Kidney (tissue), 14 donors: ENCODE measurements around the gene MAP3K7CL. TPM values are rescaled to one million over a fixed set of nuclear protein-coding genes. Genes with fewer than 3 reads are reported as not detected.

Experiments used
- DNase-seq, 5 donors: peaks; one replicate each; pipeline ENCODE4 v3.0.0-alpha.2; 2013 to 2020
- FAIRE-seq: peaks from 2 replicates; lab custom pipeline; 2012; peaks lifted over from hg19 to GRCh38; lab: Jason Lieb, UNC
- H3K27ac ChIP-seq, 2 donors: one replicate each; pipeline ENCODE4 v1.7.0; 2013; ENCODE audit warnings: low read depth in 2 of 2, low read length in 2 of 2, inconsistent platforms in 1 of 2
- H3K27me3 ChIP-seq: one replicate; pipeline ENCODE4 v1.7.1; 2013; ENCODE audit warnings: low read length, inconsistent platforms; ENCODE audit not compliant: control insufficient read depth, insufficient read depth
- H3K36me3 ChIP-seq, 3 donors: one replicate each; pipeline versions ENCODE4 v1.7.0 to v1.7.1; 2013; ENCODE audit warnings: low read length in 3 of 3, control low read depth in 1 of 3, inconsistent platforms in 1 of 3; ENCODE audit not compliant: insufficient read depth in 3 of 3, control insufficient read depth in 2 of 3
- H3K4me1 ChIP-seq, 3 donors: one replicate each; pipeline versions ENCODE4 v1.7.0 to v1.7.1; 2013; ENCODE audit warnings: low read length in 3 of 3, inconsistent platforms in 1 of 3, low read depth in 1 of 3; ENCODE audit not compliant: control insufficient read depth in 2 of 3, insufficient read depth in 2 of 3
- H3K4me3 ChIP-seq, 3 donors: one replicate each; pipeline versions ENCODE4 v1.7.0 to v1.8.1; 2013; ENCODE audit warnings: low read length in 3 of 3, control low read depth in 1 of 3, inconsistent platforms in 1 of 3
- H3K9ac ChIP-seq, 3 donors: one replicate each; pipeline versions ENCODE4 v1.7.0 to v1.7.1; 2013; ENCODE audit warnings: low read length in 3 of 3, control low read depth in 1 of 3, inconsistent platforms in 1 of 3
- H3K9me3 ChIP-seq, 3 donors: one replicate each; pipeline versions ENCODE4 v1.7.0 to v1.7.1; 2013; ENCODE audit warnings: low read length in 3 of 3, control low read depth in 1 of 3, inconsistent platforms in 1 of 3; ENCODE audit not compliant: control insufficient read depth in 2 of 3, insufficient read depth in 1 of 3
- CTCF ChIP-seq: IDR thresholded peaks from 3 replicates; pipeline ENCODE4 v1.5.1; 2012; ENCODE audit warnings: mild to moderate bottlenecking, moderate library complexity, borderline replicate concordance; ENCODE audit not compliant: insufficient read depth; ENCODE audit errors: extremely low read depth
- intact Hi-C: fragments of 100-400 bp; cut with DNase I; formaldehyde crosslinking; loops from one replicate; pipeline ENCODE4 v1.11.1; 2022
- polyA plus RNA-seq: library from polyadenylated mRNA; stranded (reverse); fragments of 350-450 nt; fragmentation: Illumina TruSeq; extraction: RNeasy Lipid Tissue Mini Kit (QIAGEN cat#74804); gene quantifications from one replicate; pipeline ENCODE4 v1.2.3, GENCODE V29; 2014; ENCODE audit warnings: low read depth, low replicate concordance; ENCODE audit not compliant: insufficient read depth
- total RNA-seq: library from RNA; stranded (reverse); fragmentation: NEBNext Ultra II Directional; extraction: Animal tissue kit (Norgen Biotek cat#: 25700); gene quantifications from one replicate; pipeline ENCODE4 v1.2.1, GENCODE V29; 2021
- donor health status: control.
- donor health status: control.
- donor health status: control.
- donor health status: control.
- donor health status: control.
- donor health status: DM: yes; HTN: yes; CAD: no.
- donor health status: Normal renal cell carcinoma (clear cell type).

MAP3K7CL gene
- total and polyA plus RNA-seq, 2 donors from 2014 or later: 5.4 to 12.7 TPM

GRCh38 chr21:29179503-29179902, 49.1 kb downstream of the MAP3K7CL start:
- FAIRE-seq (no peak), DNase-seq (no peak)
- intact Hi-C loops: loop anchor here (10.0 kb wide), 1 partner anchor 125 kb away; no protein-coding TSS in a partner anchor
- Histone ChIP-seq H3K27me3 (no peaks in the 10 kb centered on the region), H3K4me1 (peaks cover 0 to 10% (median 8%) of the 10 kb centered on the region in 3 donors), H3K9ac (no peak overlapping the region), H3K36me3 (no peaks in the 10 kb centered on the region), H3K9me3 (no peaks in the 10 kb centered on the region), H3K4me3 (no peak overlapping the region), H3K27ac (no peak overlapping the region)
- TF ChIP-seq CTCF: no peak

- Histone ChIP-seq H3K36me3 (no peaks in the 10 kb centered on the region), H3K9me3 (no peaks in the 10 kb centered on the region), H3K27ac (peak overlapping the region; percentile 45 to 96), H3K4me1 (peaks cover 0 to 10% (median 5%) of the 10 kb centered on the region in 3 donors), H3K27me3 (no peaks in the 10 kb centered on the region), H3K9ac (peak overlapping the region in 2 of 3 donors; percentile 59 to 74), H3K4me3 (peak overlapping the region in 2 of 3 donors; percentile 46 to 64)
- FAIRE-seq: peak; percentile 50
- no peak for TF ChIP-seq CTCF
- intact Hi-C loops: no loop called here
- DNase-seq: peak in 1 of 5 donors; percentile 27
These were observed 51.5 kb downstream of the MAP3K7CL start for GRCh38 chr21:29181799-29182470.

- H3K36me3 ChIP-seq: no peaks in the 10 kb centered on the region
- no peak for DNase-seq
- no peaks in the 10 kb centered on the region for H3K27me3 ChIP-seq
- intact Hi-C loops: no loop called here
- peak overlapping the region in 2 of 3 donors; percentile 7 to 46 for H3K4me3 ChIP-seq
- TF ChIP-seq CTCF: no peak
- H3K4me1 ChIP-seq: peaks cover 0 to 10% (median 5%) of the 10 kb centered on the region in 3 donors
- H3K9me3 ChIP-seq: no peaks in the 10 kb centered on the region
- peak overlapping the region; percentile 68 to 96 for H3K27ac ChIP-seq
- no peak for FAIRE-seq
- no peak overlapping the region for H3K9ac ChIP-seq
These were observed 52.2 kb downstream of the MAP3K7CL start for GRCh38 chr21:29182691-29183092.
